Prostate gland (tissue), 2 donors: Measurements from ENCODE around the gene NANOS2. TPM values are rescaled to one million over a fixed set of nuclear protein-coding genes. Genes with fewer than 3 reads are reported as not detected.
"Not testable (repeated sequence)": the region's sequence is repeated elsewhere in the genome, so short reads cannot be mapped to it uniquely, and the experiment has no call there.

Source experiments
- DNase-seq: peaks from one replicate; pipeline ENCODE4 v3.0.0-alpha.2; 2019; ENCODE audit warnings: low spot score
- H3K27ac ChIP-seq, 2 donors: fragments of 200-600 bp; sonication (generic); 2 replicates each; pipeline ENCODE4 v1.5.1; 2017 to 2019
- H3K27me3 ChIP-seq: fragments of 200-600 bp; sonication (generic); replicated peaks from 2 replicates; pipeline ENCODE4 v1.5.1; 2019; ENCODE audit not compliant: insufficient read depth
- H3K36me3 ChIP-seq, 2 donors: fragments of 200-600 bp; sonication (generic); 1 replicate in 1 of 2; 2 replicates in 1 of 2; pipeline versions ENCODE4 v1.5.1 to v1.8.1; 2017 to 2019
- H3K4me1 ChIP-seq: fragments of 200-600 bp; sonication (generic); replicated peaks from 2 replicates; pipeline ENCODE4 v1.5.1; 2019
- H3K4me3 ChIP-seq, 2 donors: fragments of 200-600 bp; sonication (generic); 2 replicates each; pipeline ENCODE4 v1.5.1; 2017 to 2019
- H3K9me3 ChIP-seq: fragments of 200-600 bp; sonication (generic); 2 replicates; pipeline ENCODE4 v1.5.1; 2017
- POLR2A ChIP-seq: fragments of 450-650 bp; IDR thresholded peaks from one replicate; pipeline ENCODE4 v1.6.1; 2016; ENCODE audit warnings: antibody characterized with exemption, mild to moderate bottlenecking
- POLR2AphosphoS5 ChIP-seq: sonication (generic); formaldehyde crosslinking; IDR thresholded peaks from one replicate; pipeline ENCODE4 v1.6.1; 2017; ENCODE audit warnings: antibody characterized with exemption
- WGBS: methylation state at CpG from one replicate; pipeline ENCODE4 v1.1.5; 2018; 5-methylcytosine and 5-hydroxymethylcytosine counted together
- intact Hi-C: fragments of 100-400 bp; cut with DNase I; formaldehyde crosslinking; loops from one replicate; pipeline ENCODE4 v1.14.2; 2022
- total RNA-seq, 2 donors: library from RNA; depleted of rRNA; stranded (reverse); fragments of >200 nt; gene quantifications; one replicate each; pipeline ENCODE4 v1.1.0, GENCODE V29; 2016
- TF ChIP-seq, protein P1 (sequence below), 4 experiments: fragments of 200-600 bp in 2 of 4; fragments of 450-650 bp in 2 of 4; sonication (generic) in 2 of 4; IDR thresholded peaks; 1 replicate in 3 of 4; 2 replicates in 1 of 4; pipeline ENCODE4 v1.5.1; 2016 to 2019; ENCODE audit warnings: antibody characterized with exemption in 4 of 4, mild to moderate bottlenecking in 2 of 4, moderate library complexity in 2 of 4

Gene NANOS2
- total RNA-seq, 2 donors from 2014 or later, result 4.1 TPM; not detected in 1

DNA sequence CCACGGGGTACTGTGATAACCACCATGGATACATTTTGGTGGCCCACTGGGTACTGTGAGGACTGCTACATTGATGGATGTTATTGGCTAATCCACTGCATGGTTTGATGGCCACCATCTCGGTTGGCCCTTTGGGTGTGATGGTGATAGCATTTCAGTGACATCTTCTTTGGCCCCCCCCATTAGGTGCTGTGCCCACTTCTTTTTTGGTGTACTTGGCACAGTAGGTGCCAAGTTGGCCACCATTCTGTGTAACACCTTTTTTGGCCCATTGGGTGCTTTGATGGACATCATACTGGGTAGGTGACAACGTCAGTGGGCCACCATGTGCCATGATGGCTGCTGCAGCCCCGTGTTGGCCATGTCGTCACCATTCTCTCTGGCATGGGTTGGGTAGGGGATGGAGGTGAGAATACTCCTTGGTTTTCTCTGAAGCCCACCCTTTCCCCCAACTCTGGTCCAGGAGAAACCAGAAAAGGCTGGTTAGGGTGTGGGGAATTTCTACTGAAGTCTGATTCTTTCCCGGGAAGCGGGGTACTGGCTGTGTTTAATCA is 41.3 kb downstream of the NANOS2 start:
- H3K27ac ChIP-seq, result no peak overlapping the region
- peaks cover 2% of the 10 kb centered on the region for H3K4me1 ChIP-seq
- H3K9me3 ChIP-seq, result no peaks in the 10 kb centered on the region
- TF ChIP-seq POLR2AphosphoS5, result no peak
- TF ChIP-seq, protein P1, sequence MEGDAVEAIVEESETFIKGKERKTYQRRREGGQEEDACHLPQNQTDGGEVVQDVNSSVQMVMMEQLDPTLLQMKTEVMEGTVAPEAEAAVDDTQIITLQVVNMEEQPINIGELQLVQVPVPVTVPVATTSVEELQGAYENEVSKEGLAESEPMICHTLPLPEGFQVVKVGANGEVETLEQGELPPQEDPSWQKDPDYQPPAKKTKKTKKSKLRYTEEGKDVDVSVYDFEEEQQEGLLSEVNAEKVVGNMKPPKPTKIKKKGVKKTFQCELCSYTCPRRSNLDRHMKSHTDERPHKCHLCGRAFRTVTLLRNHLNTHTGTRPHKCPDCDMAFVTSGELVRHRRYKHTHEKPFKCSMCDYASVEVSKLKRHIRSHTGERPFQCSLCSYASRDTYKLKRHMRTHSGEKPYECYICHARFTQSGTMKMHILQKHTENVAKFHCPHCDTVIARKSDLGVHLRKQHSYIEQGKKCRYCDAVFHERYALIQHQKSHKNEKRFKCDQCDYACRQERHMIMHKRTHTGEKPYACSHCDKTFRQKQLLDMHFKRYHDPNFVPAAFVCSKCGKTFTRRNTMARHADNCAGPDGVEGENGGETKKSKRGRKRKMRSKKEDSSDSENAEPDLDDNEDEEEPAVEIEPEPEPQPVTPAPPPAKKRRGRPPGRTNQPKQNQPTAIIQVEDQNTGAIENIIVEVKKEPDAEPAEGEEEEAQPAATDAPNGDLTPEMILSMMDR (IDR thresholded peaks at IDR 0.05), result no peak
- TF ChIP-seq POLR2A, result no peak
- H3K36me3 ChIP-seq, result no peaks in the 10 kb centered on the region
- H3K4me3 ChIP-seq, result no peak overlapping the region
- intact Hi-C loops, result no loop called here
- WGBS, result 87% methylated on average over 7 of the region's 7 CpGs
- no peaks in the 10 kb centered on the region for H3K27me3 ChIP-seq
- no peak for DNase-seq

DNA sequence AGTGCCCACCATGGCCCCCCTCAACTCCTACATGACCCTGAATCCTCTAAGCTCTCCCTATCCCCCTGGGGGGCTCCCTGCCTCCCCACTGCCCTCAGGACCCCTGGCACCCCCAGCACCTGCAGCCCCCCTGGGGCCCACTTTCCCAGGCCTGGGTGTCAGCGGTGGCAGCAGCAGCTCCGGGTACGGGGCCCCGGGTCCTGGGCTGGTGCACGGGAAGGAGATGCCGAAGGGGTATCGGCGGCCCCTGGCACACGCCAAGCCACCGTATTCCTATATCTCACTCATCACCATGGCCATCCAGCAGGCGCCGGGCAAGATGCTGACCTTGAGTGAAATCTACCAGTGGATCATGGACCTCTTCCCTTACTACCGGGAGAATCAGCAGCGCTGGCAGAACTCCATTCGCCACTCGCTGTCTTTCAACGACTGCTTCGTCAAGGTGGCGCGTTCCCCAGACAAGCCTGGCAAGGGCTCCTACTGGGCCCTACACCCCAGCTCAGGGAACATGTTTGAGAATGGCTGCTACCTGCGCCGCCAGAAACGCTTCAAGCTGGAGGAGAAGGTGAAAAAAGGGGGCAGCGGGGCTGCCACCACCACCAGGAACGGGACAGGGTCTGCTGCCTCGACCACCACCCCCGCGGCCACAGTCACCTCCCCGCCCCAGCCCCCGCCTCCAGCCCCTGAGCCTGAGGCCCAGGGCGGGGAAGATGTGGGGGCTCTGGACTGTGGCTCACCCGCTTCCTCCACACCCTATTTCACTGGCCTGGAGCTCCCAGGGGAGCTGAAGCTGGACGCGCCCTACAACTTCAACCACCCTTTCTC is 42.3 kb downstream of the NANOS2 start:
- WGBS, result 96% methylated on average over 34 of the region's 34 CpGs
- Histone ChIP-seq H3K4me1 (no peaks in the 10 kb centered on the region), H3K27me3 (no peaks in the 10 kb centered on the region), H3K36me3 (no peaks in the 10 kb centered on the region), H3K27ac (no peak overlapping the region), H3K4me3 (no peak overlapping the region), H3K9me3 (no peaks in the 10 kb centered on the region)
- TF ChIP-seq, protein P1 (IDR thresholded peaks at IDR 0.05), result no peak
- TF ChIP-seq POLR2A (no peak), POLR2AphosphoS5 (no peak)
- intact Hi-C loops, result no loop called here
- no peak for DNase-seq

DNA sequence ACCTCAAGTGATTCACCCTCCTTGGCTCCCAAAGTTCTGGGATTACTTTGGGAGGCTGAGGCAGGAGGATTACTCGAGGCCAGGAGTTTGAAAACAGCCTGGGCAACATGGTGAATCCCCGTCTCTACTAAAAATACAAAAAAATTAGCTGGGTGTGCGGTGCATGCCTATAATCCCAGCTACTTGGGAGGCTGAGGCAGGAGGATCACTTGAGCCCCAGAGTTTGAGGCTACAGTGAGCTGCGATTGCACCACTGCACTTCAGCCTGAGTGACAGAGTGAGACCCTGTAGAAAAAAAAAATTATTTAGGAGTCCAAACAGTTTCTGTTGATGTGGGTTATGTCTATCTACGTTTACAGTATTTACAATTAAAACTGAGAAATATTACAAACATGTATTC is 43.8 kb downstream of the NANOS2 start:
- H3K27me3 ChIP-seq, result no peaks in the 10 kb centered on the region
- no peak overlapping the region for H3K27ac ChIP-seq
- intact Hi-C loops, result no loop called here
- H3K36me3 ChIP-seq, result no peaks in the 10 kb centered on the region
- no peaks in the 10 kb centered on the region for H3K4me1 ChIP-seq
- H3K4me3 ChIP-seq, result no peak overlapping the region
- DNase-seq, result no peak
- 87% methylated on average over 5 of the region's 5 CpGs for WGBS
- no peaks in the 10 kb centered on the region for H3K9me3 ChIP-seq
- TF ChIP-seq POLR2A, result no peak
- no peak for TF ChIP-seq POLR2AphosphoS5
- TF ChIP-seq, protein P1 (IDR thresholded peaks at IDR 0.05), result no peak

DNA sequence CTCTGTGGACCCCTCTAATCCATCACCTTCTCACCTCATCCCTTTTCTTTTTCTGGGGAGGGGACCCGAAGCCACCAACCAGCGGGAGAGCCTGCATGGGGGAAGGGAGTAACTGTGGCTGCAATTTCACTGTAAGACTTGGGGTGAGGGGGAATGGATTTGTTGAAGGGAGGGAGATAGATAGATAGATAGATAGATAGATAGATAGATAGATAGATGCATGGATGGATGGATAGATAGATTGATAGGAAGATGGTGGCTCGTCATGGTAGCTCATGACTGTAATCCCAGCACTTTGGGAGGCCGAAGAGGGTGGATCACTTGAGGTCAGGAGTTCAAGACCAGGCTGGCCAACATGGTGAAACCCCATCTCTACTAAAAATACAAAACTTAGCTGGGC is 47.3 kb downstream of the NANOS2 start:
- not testable (repeated sequence) for H3K36me3 ChIP-seq

DNA sequence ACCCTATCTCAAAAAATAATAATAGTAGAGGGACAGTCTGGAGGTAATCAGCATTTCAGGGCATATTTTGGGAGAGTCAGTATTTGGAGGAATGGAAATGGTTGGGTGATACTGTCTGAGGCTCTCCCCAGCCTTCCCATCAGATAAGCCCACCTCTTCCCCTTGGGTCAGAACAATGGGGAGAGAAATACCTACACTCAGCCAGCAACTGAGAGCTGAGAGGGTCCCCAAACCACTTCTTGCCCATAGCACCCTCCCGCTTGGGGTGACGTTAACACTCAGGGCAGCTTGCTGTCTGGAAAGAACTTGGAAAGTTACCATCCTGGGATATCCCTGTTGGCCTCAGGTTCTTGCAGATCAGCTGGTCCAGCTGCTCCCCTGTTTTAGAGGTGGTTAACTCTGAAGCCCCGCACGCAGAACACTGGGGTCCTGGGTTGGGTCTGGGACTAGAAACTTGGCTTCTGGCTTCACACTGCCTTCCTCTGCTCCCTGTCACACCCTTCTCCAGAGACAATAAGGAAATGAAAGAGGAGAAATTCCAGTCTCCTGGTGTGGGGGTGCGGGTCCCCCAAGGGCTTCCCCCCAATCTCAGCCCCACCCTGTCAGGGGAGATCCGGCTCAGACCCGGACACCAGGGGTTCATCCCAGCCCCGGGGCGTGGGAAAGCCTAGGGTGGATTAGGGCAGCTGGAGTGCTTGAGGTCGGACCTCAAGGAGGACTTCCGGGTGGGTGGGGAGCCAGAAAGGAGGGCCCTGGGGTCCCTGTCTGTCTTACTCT is 48.0 kb downstream of the NANOS2 start:
- Histone ChIP-seq H3K4me3 (no peak overlapping the region), H3K27me3 (no peaks in the 10 kb centered on the region), H3K4me1 (peaks cover 3% of the 10 kb centered on the region), H3K36me3 (no peaks in the 10 kb centered on the region), H3K9me3 (no peaks in the 10 kb centered on the region), H3K27ac (no peak overlapping the region)
- intact Hi-C loops, result no loop called here
- 68% methylated on average over 11 of the region's 11 CpGs for WGBS
- TF ChIP-seq, protein P1 (IDR thresholded peaks at IDR 0.05), result no peak
- TF ChIP-seq POLR2A (no peak), POLR2AphosphoS5 (no peak)
- no peak for DNase-seq

More for the DNA sequence above, 47.3 kb downstream of the NANOS2 start:
- DNase-seq, intact Hi-C loops, H3K4me1 ChIP-seq, H3K4me3 ChIP-seq, H3K27me3 ChIP-seq, H3K9me3 ChIP-seq, H3K27ac ChIP-seq: not testable (repeated sequence)
- 76% methylated on average over 4 of the region's 4 CpGs for WGBS
